Liver (tissue), 9 donors: ENCODE results near the gene CFAP65. TPM values are rescaled to one million over a fixed set of nuclear protein-coding genes. Genes with fewer than 3 reads are reported as not detected.

Experiments
- DNase-seq: peaks from one replicate; pipeline ENCODE4 v3.0.0-alpha.2; 2017; ENCODE audit warnings: low spot score
- H3K27ac ChIP-seq, 2 donors: one replicate each; pipeline ENCODE4 v1.7.0; 2013; ENCODE audit warnings: inconsistent platforms in 2 of 2, low read length in 2 of 2, control low read depth in 1 of 2, low read depth in 1 of 2, mild to moderate bottlenecking in 1 of 2
- H3K27me3 ChIP-seq, 4 donors: one replicate each; pipeline versions ENCODE4 v1.6.1 to v1.7.0; 2013; ENCODE audit warnings: low read length in 3 of 4, inconsistent platforms in 1 of 4, mild to moderate bottlenecking in 1 of 4, moderate library complexity in 1 of 4; ENCODE audit not compliant: control insufficient read depth in 4 of 4, insufficient read depth in 4 of 4
- H3K36me3 ChIP-seq, 4 donors: one replicate each; pipeline versions ENCODE4 v1.6.1 to v1.7.0; 2013; ENCODE audit warnings: low read length in 3 of 4, mild to moderate bottlenecking in 3 of 4, low read depth in 1 of 4, moderate library complexity in 1 of 4; ENCODE audit not compliant: control insufficient read depth in 4 of 4, insufficient read depth in 3 of 4
- H3K4me1 ChIP-seq, 4 donors: one replicate each; pipeline versions ENCODE4 v1.6.1 to v1.7.0; 2013; ENCODE audit warnings: low read length in 3 of 4, mild to moderate bottlenecking in 3 of 4, moderate library complexity in 1 of 4; ENCODE audit not compliant: control insufficient read depth in 4 of 4, insufficient read depth in 4 of 4
- H3K4me3 ChIP-seq, 3 donors: one replicate each; pipeline versions ENCODE4 v1.6.1 to v1.7.0; 2013; ENCODE audit warnings: low read length in 3 of 3, control low read depth in 1 of 3, low read depth in 1 of 3, mild to moderate bottlenecking in 1 of 3
- H3K9ac ChIP-seq, 2 donors: one replicate each; pipeline ENCODE4 v1.7.0; 2013; ENCODE audit warnings: low read length in 2 of 2, mild to moderate bottlenecking in 2 of 2, moderate library complexity in 2 of 2, control low read depth in 1 of 2, low read depth in 1 of 2
- H3K9me3 ChIP-seq, 4 donors: one replicate each; pipeline versions ENCODE4 v1.6.1 to v1.7.0; 2013; ENCODE audit warnings: low read length in 3 of 4; ENCODE audit not compliant: control insufficient read depth in 4 of 4
- ATF3 ChIP-seq: IDR thresholded peaks from 2 replicates; pipeline ENCODE4 v1.6.1; 2016; ENCODE audit warnings: antibody characterized with exemption
- CTCF ChIP-seq: fragments of 150-350 bp; IDR thresholded peaks from 2 replicates; pipeline ENCODE4 v1.5.1; 2017; ENCODE audit warnings: improper control_type of control experiment, low read depth, low read length; ENCODE audit not compliant: missing input control
- EGR1 ChIP-seq, 2 donors: IDR thresholded peaks; 2 replicates each; pipeline ENCODE4 v1.6.1; 2016 to 2018; ENCODE audit warnings: antibody characterized with exemption in 2 of 2, low read depth in 2 of 2
- FOXA1 ChIP-seq: IDR thresholded peaks from 2 replicates; pipeline ENCODE4 v1.6.1; 2016; ENCODE audit warnings: antibody characterized with exemption
- FOXA2 ChIP-seq: IDR thresholded peaks from 2 replicates; pipeline ENCODE4 v1.6.1; 2016; ENCODE audit warnings: antibody characterized with exemption
- GABPA ChIP-seq, 2 donors: IDR thresholded peaks in 1 of 2; conservative IDR thresholded peaks in 1 of 2; 2 replicates each; pipeline ENCODE4 v1.6.1; 2016; ENCODE audit warnings: antibody characterized with exemption in 2 of 2, mild to moderate bottlenecking in 1 of 2, moderate library complexity in 1 of 2
- HNF4A ChIP-seq, 2 donors: conservative IDR thresholded peaks; 2 replicates each; pipeline ENCODE4 v1.6.1; 2016; ENCODE audit warnings: antibody characterized with exemption in 2 of 2, mild to moderate bottlenecking in 2 of 2
- HNF4G ChIP-seq: IDR thresholded peaks from 2 replicates; pipeline ENCODE4 v1.6.1; 2016; ENCODE audit warnings: antibody characterized with exemption
- JUND ChIP-seq, 2 donors: IDR thresholded peaks; 2 replicates each; pipeline ENCODE4 v1.6.1; 2016; ENCODE audit warnings: antibody characterized with exemption in 2 of 2
- NR2F2 ChIP-seq: IDR thresholded peaks from 2 replicates; pipeline ENCODE4 v1.6.1; 2016; ENCODE audit warnings: antibody characterized with exemption
- RAD21 ChIP-seq, 2 donors: IDR thresholded peaks; 2 replicates each; pipeline ENCODE4 v1.6.1; 2016; ENCODE audit warnings: antibody characterized with exemption in 2 of 2, mild to moderate bottlenecking in 2 of 2
- REST ChIP-seq: IDR thresholded peaks from 2 replicates; pipeline ENCODE4 v1.6.1; 2016; ENCODE audit warnings: antibody characterized with exemption, mild to moderate bottlenecking
- RXRA ChIP-seq, 2 donors: IDR thresholded peaks; 2 replicates each; pipeline ENCODE4 v1.6.1; 2017 to 2018; ENCODE audit warnings: antibody characterized with exemption in 2 of 2, mild to moderate bottlenecking in 1 of 2
- SP1 ChIP-seq: IDR thresholded peaks from 2 replicates; pipeline ENCODE4 v1.6.1; 2018; ENCODE audit warnings: antibody characterized with exemption, mild to moderate bottlenecking
- TAF1 ChIP-seq: conservative IDR thresholded peaks from 2 replicates; pipeline ENCODE4 v1.6.1; 2016; ENCODE audit warnings: antibody characterized with exemption, mild to moderate bottlenecking
- YY1 ChIP-seq: IDR thresholded peaks from 2 replicates; pipeline ENCODE4 v1.6.1; 2016; ENCODE audit warnings: antibody characterized with exemption, mild to moderate bottlenecking
- ZBTB33 ChIP-seq: IDR thresholded peaks from 2 replicates; pipeline ENCODE4 v1.6.1; 2016; ENCODE audit warnings: antibody characterized with exemption
- WGBS: extraction: QIAGEN DNeasy Blood & Tissue Kit; methylation state at CpG from one replicate; pipeline ENCODE4 v1.1.7; 2013; 5-methylcytosine and 5-hydroxymethylcytosine counted together
- polyA plus RNA-seq, 2 donors: library from polyadenylated mRNA; stranded (reverse) in 1 of 2; unstranded in 1 of 2; fragments of 200-250 nt in 1 of 2; fragments of >200 nt in 1 of 2; fragmentation: Nextera tagmentation in 1 of 2; extraction: Ambion mirVana in 1 of 2; gene quantifications; one replicate each; pipeline versions ENCODE4 v1.2.1 to v1.2.3, GENCODE V29; 2013 to 2015
- total RNA-seq, 2 donors: library from RNA; depleted of rRNA; stranded (reverse); fragments of >200 nt; gene quantifications; one replicate each; pipeline ENCODE4 v1.2.3, GENCODE V29; 2014
- TF ChIP-seq, protein P1 (sequence below): IDR thresholded peaks from 2 replicates; pipeline ENCODE4 v1.6.1; 2016; ENCODE audit warnings: antibody characterized with exemption
- donor health status: healthy.
- donor health status: healthy.
- donor health status: healthy.
- donor health status: healthy.
- donor health status: healthy.

Gene CFAP65
- total and polyA plus RNA-seq, 4 donors, result not detected

DNA sequence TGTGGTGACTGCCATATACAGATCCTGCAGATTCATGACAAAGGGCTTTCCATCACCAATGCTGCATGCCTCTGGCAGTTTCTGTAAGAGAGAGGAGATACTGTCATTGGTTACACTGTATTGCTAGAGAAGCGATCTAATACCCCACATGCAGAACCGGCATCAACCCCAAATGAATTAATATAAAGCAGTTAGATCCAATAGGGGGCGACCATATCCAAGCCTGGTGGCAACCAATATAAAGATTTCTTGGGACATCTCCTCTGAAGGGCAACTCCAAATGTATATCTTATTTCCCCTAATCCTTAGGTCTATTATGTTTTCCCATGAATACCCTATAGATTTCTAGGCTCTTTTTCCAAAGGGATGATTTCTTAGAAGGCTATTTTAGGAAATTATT lies 36.8 kb upstream of the CFAP65 start:
- H3K4me1 ChIP-seq, result peaks cover 0 to 22% (median 5%) of the 10 kb centered on the region in 4 donors
- no peak for DNase-seq
- H3K4me3 ChIP-seq, result no peak overlapping the region
- no peaks in the 10 kb centered on the region for H3K27me3 ChIP-seq
- H3K27ac ChIP-seq, result no peak overlapping the region
- H3K36me3 ChIP-seq, result peaks cover 3 to 24% (median 13%) of the 10 kb centered on the region in 4 donors
- no peak overlapping the region for H3K9ac ChIP-seq
- WGBS, result 89% methylated on average over 3 of the region's 3 CpGs
- no peaks in the 10 kb centered on the region for H3K9me3 ChIP-seq
- no peak for TF ChIP-seq GABPA (IDR thresholded peaks at IDR 0.05 in 1 of 2, conservative IDR thresholded peaks at IDR 0.05 in 1 of 2)
- no peak for TF ChIP-seq ATF3
- TF ChIP-seq RAD21 (IDR thresholded peaks at IDR 0.05), result peak; percentile 32 to 44
- TF ChIP-seq YY1, result no peak
- TF ChIP-seq EGR1 (IDR thresholded peaks at IDR 0.05; ENCODE audit: low read depth in 2 of 2), result no peak

GRCh38 chr2:219076253-219076652 lies 34.9 kb upstream of the CFAP65 start:
- Histone ChIP-seq H3K4me1 (peaks cover 0 to 17% (median 7%) of the 10 kb centered on the region in 4 donors), H3K27me3 (no peaks in the 10 kb centered on the region), H3K9ac (no peak overlapping the region), H3K27ac (no peak overlapping the region), H3K4me3 (no peak overlapping the region), H3K9me3 (no peaks in the 10 kb centered on the region), H3K36me3 (peaks cover 3 to 24% (median 13%) of the 10 kb centered on the region in 4 donors)
- DNase-seq, result no peak
- WGBS, result 90% methylated on average over 3 of the region's 3 CpGs
- no peak for TF ChIP-seq EGR1 (IDR thresholded peaks at IDR 0.05; ENCODE audit: low read depth in 2 of 2)

GRCh38 chr2:219073413-219074129 lies 32.3 kb upstream of the CFAP65 start:
- H3K4me3 ChIP-seq, result no peak overlapping the region
- no peak overlapping the region for H3K9ac ChIP-seq
- DNase-seq, result no peak
- peaks cover 0 to 15% (median 11%) of the 10 kb centered on the region in 4 donors for H3K4me1 ChIP-seq
- no peak for TF ChIP-seq GABPA (IDR thresholded peaks at IDR 0.05 in 1 of 2, conservative IDR thresholded peaks at IDR 0.05 in 1 of 2)
- TF ChIP-seq HNF4A (conservative IDR thresholded peaks at IDR 0.05), result peak in 1 of 2 donors; percentile 12
- no peak for TF ChIP-seq RXRA (IDR thresholded peaks at IDR 0.05)
- TF ChIP-seq ZBTB33, result no peak
- TF ChIP-seq FOXA2, result no peak
- TF ChIP-seq CTCF, result peak; percentile 59
- no peak for TF ChIP-seq TAF1
- TF ChIP-seq RAD21 (IDR thresholded peaks at IDR 0.05), result peak; percentile 81 to 85
- no peak for TF ChIP-seq ATF3
- TF ChIP-seq FOXA1, result no peak
- TF ChIP-seq NR2F2, result no peak
- no peak for TF ChIP-seq SP1
- no peak for TF ChIP-seq EGR1 (IDR thresholded peaks at IDR 0.05; ENCODE audit: low read depth in 2 of 2)
- TF ChIP-seq, protein P1, sequence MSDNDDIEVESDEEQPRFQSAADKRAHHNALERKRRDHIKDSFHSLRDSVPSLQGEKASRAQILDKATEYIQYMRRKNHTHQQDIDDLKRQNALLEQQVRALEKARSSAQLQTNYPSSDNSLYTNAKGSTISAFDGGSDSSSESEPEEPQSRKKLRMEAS, result no peak
- no peak for TF ChIP-seq YY1
- TF ChIP-seq HNF4G, result no peak
- TF ChIP-seq JUND (IDR thresholded peaks at IDR 0.05), result no peak
- TF ChIP-seq REST, result no peak
- H3K27me3 ChIP-seq, result no peaks in the 10 kb centered on the region
- no peaks in the 10 kb centered on the region for H3K9me3 ChIP-seq
- no peak overlapping the region for H3K27ac ChIP-seq
- H3K36me3 ChIP-seq, result peaks cover 3 to 24% (median 13%) of the 10 kb centered on the region in 4 donors
- 55% methylated on average over 14 of the region's 14 CpGs for whole genome bisulfite sequencing
